Retinal pigment epithelial cell (primary cell): ENCODE measurements around the gene PLCB4.

Source experiments
- DNase-seq: peaks from one replicate; pipeline ENCODE4 v3.0.0-alpha.2; 2010; ENCODE audit warnings: low read depth
- H3K4me3 ChIP-seq: 2 replicates; pipeline ENCODE4 v1.5.1; 2011; ENCODE audit warnings: mild to moderate bottlenecking, low read length, control low read depth, moderate library complexity
- TF ChIP-seq, protein P1 (sequence below): conservative IDR thresholded peaks from 2 replicates; pipeline ENCODE4 v1.5.1; 2011; ENCODE audit warnings: low read depth, low read length, control low read depth, inconsistent platforms

The PLCB4 gene

DNA sequence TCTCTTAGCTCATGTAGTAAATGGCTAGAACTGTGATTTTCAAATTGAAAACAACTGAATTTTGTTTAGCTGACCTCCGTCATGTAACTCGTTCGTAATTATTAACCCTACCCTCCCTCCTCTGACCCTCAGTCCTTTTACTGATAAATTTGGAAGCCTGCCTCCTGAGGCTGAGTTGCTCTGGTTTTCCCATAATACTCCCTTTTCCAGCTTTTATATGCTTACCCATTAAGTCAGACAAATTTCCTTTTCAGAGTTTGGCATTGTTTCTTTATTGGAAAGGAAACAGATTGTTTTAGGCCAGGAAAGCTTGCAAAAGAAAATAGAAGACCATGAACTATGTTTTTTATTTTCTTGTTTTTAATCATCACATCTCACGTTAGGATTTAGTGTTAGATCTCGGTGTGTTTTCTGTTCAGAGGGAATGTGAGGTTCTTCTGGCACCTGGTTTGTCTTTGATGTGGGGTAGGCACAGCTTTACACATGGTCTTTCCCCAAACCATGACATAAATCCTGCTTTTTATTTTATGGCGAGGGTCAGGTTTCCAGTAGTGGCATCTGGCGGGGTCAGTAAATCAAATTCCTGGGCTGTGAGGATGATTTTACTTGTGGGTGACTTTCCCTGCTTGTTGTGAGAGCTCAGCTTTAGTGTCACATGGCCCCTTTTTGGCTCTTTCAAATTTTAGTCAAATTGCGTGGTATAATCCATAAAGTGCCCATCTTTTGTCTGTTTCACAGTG is 24.5 kb downstream of the PLCB4 start:
- DNase-seq = no peak
- TF ChIP-seq, protein P1, sequence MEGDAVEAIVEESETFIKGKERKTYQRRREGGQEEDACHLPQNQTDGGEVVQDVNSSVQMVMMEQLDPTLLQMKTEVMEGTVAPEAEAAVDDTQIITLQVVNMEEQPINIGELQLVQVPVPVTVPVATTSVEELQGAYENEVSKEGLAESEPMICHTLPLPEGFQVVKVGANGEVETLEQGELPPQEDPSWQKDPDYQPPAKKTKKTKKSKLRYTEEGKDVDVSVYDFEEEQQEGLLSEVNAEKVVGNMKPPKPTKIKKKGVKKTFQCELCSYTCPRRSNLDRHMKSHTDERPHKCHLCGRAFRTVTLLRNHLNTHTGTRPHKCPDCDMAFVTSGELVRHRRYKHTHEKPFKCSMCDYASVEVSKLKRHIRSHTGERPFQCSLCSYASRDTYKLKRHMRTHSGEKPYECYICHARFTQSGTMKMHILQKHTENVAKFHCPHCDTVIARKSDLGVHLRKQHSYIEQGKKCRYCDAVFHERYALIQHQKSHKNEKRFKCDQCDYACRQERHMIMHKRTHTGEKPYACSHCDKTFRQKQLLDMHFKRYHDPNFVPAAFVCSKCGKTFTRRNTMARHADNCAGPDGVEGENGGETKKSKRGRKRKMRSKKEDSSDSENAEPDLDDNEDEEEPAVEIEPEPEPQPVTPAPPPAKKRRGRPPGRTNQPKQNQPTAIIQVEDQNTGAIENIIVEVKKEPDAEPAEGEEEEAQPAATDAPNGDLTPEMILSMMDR = no peak
- no peak overlapping the region for H3K4me3 ChIP-seq

DNA sequence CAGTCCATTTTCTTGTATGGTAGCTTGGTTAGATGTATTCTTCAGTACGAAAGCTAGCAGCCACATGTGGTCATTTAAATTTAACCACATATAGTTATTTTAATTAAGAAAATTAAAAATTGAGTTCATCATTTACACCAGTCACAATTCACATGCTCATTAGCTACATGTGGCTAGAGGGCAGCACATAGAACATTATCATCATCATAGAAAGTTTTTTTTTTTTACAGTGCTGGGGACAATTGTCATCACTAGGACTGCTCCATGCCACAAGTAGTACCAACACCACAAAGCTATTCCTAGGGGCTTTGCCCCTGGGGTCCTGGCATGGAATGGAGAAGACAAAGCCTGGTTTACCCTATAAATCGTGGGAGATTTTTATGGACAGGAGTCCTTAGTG is 30.5 kb downstream of the PLCB4 start:
- DNase-seq = no peak
- no peak overlapping the region for H3K4me3 ChIP-seq
- TF ChIP-seq, protein P1 = no peak

DNA sequence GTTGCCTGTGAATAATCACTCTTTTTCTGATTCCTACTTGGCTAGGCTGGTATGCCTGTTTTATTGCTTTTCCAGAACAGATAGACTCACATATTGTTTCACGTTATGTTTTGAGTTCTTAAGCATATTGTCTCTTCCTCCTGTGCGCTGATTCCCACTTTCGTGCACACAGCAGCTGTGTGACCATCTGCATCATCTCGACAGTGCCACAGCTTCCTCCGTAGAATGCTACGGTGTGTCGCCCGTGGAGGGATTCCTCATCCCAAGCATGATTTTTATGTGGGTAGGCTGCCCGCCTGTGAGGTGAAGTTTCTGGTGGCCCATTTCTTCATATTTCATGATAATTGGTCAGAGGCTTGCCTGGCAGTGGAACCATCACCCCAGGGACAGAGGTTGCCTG is 31.8 kb downstream of the PLCB4 start:
- TF ChIP-seq, protein P1 = no peak

DNA sequence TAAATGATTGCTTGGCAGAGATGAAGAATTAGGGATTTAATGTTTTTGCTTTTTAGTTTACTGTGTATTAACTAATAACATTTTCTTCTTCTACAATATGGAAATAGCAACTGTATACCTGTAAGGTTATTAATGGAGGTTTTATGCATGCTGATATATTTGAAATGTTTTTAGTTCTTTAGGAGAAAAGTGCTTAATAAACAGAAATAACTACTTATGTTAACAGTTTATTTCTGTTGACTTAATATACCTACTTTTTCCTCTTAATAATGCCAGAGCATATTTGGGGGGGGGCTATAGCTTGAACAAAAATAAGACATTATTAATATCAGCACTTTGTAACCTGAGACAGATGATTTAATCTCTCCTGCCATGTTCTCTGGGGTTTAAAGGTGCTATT is 33.6 kb downstream of the PLCB4 start:
- no peak overlapping the region for H3K4me3 ChIP-seq
- TF ChIP-seq, protein P1 = no peak
- DNase-seq = no peak

More for the DNA sequence above, 31.8 kb downstream of the PLCB4 start:
- H3K4me3 ChIP-seq = no peak overlapping the region
- no peak for DNase-seq

DNA sequence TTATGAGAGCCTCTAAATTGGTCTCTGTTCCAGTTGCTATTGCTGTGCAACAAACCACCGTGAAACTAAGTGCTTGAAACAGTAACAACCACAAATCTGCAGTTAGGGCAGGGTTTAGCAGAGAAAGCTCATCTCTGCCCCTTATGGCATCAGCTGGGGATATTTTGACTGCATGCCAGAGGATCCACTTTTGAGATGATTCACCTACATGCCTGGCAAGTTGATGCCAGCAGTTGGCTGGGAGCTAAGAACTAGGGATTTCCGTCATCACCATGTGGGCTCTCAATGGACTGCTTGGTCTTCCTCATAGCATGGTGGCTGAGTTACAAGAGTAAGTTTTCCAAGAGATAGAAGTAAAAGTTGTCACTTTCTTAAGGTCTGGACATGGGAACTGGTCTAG is 35.1 kb downstream of the PLCB4 start:
- H3K4me3 ChIP-seq = no peak overlapping the region
- DNase-seq = no peak
- TF ChIP-seq, protein P1 = no peak

DNA sequence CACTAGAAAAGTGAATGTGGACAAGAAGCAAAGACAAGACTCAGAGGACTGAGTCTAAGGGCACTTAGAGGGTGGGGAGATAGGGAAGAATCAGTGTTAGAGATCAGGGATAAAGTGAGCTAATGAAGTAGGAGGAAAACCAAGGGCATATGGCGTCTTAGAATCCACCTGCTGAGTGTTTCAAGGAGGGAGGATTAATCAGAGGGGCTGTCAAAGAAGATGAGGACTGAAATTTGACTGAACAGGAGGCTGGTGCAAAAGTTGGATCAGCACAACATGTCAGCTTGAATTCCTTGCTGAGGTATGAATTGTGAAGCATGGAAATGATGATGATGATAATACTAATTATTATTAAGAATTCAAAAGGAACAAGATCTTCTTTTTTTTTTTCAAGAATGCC is 39.4 kb downstream of the PLCB4 start:
- DNase-seq = no peak
- H3K4me3 ChIP-seq = no peak overlapping the region
- TF ChIP-seq, protein P1 = no peak

DNA sequence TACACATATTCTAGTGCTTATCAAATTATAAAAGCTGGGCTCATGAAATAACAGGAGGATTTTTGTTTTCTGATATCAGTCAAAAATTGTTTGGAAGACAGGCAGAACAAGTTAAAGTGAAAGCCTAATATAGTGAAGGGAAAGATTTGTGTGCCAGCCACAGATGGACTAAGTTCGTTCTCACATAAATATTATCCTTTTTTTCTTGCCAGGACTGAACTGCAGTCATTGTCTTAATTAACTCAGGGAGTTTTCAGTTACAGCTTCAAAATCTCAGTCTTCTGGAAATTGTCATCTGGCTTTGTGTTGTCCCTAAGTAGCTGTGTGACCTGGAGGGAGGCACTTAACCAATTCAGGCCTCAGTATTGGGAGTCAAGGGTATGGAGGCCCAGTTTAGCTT is 40.7 kb downstream of the PLCB4 start:
- H3K4me3 ChIP-seq = no peak overlapping the region

More for the DNA sequence above, 40.7 kb downstream of the PLCB4 start:
- TF ChIP-seq, protein P1 = no peak
- no peak for DNase-seq
